Hepatocyte (in vitro differentiated cells): Measurements from ENCODE around the gene TPRX2.

Experiments used
- CTCF ChIP-seq: fragments of 200-600 bp; sonication (generic); IDR thresholded peaks from 2 replicates; pipeline ENCODE4 v1.5.1; 2016; ENCODE audit warnings: antibody characterized with exemption, mild to moderate bottlenecking; ENCODE audit not compliant: poor library complexity
- EZH2 ChIP-seq: fragments of 200-600 bp; sonication (generic); IDR thresholded peaks from 2 replicates; pipeline ENCODE4 v1.6.1; 2016; ENCODE audit warnings: antibody characterized with exemption, mild to moderate bottlenecking, borderline replicate concordance
- EZH2phosphoT487 ChIP-seq: fragments of 200-600 bp; sonication (generic); IDR thresholded peaks from one replicate; pipeline ENCODE4 v1.6.1; 2018; ENCODE audit warnings: antibody characterized with exemption, mild to moderate bottlenecking, low read depth, moderate library complexity; ENCODE audit not compliant: unreplicated experiment, severe bottlenecking

GRCh38 chr19:47896019-47896418 is 37.0 kb downstream of the TPRX2 start:
- TF ChIP-seq CTCF, result no peak
- no peak for TF ChIP-seq EZH2
- no peak for TF ChIP-seq EZH2phosphoT487
